GM12878 (cell line): ENCODE results near the gene ERVFRD-1. TPM values are rescaled to one million over a fixed set of nuclear protein-coding genes. Genes with fewer than 3 reads are reported as not detected.

Experiments used
- BCLAF1 ChIP-seq: fragments of 450-650 bp; IDR thresholded peaks from 2 replicates; pipeline ENCODE4 v1.6.1; 2017; ENCODE audit warnings: antibody characterized with exemption, mild to moderate bottlenecking, moderate library complexity
- CBX5 ChIP-seq: sonication (generic); IDR thresholded peaks from 2 replicates; pipeline ENCODE4 v1.6.1; 2016; ENCODE audit warnings: low read depth, moderate library complexity, mild to moderate bottlenecking, inconsistent platforms
- E2F4 ChIP-seq: IDR thresholded peaks from 2 replicates; pipeline ENCODE4 v1.6.1; 2012; ENCODE audit warnings: low read depth, low read length, improper control_type of control experiment
- EED ChIP-seq: sonication (generic); IDR thresholded peaks from 2 replicates; pipeline ENCODE4 v1.6.1; 2016; ENCODE audit warnings: antibody characterized with exemption, low read depth
- EGR1 ChIP-seq, 2 experiments: IDR thresholded peaks; 1 replicate in 1 of 2; 2 replicates in 1 of 2; pipeline ENCODE4 v1.6.1; 2011 to 2012; ENCODE audit warnings: low read depth in 2 of 2, low read length in 2 of 2, borderline replicate concordance in 1 of 2, mild to moderate bottlenecking in 1 of 2, moderate library complexity in 1 of 2
- HDAC6 ChIP-seq: fragments of 200-600 bp; sonication (generic); IDR thresholded peaks from one replicate; pipeline ENCODE4 v1.8.0; 2017; ENCODE audit warnings: antibody characterized with exemption; ENCODE audit not compliant: unreplicated experiment
- JUNB ChIP-seq: IDR thresholded peaks from 2 replicates; pipeline ENCODE4 v1.6.1; 2016; ENCODE audit warnings: antibody characterized with exemption, mild to moderate bottlenecking
- MAX ChIP-seq: IDR thresholded peaks from 2 replicates; pipeline ENCODE4 v1.6.1; 2012; ENCODE audit warnings: low read depth, low read length, improper control_type of control experiment
- MEF2B ChIP-seq: fragments of 450-650 bp; IDR thresholded peaks from 2 replicates; pipeline ENCODE4 v1.6.1; 2018; ENCODE audit warnings: mild to moderate bottlenecking, moderate library complexity; ENCODE audit not compliant: partially characterized antibody, poor library complexity, severe bottlenecking
- MYC ChIP-seq: IDR thresholded peaks from 2 replicates; pipeline ENCODE4 v1.6.1; 2011; ENCODE audit warnings: mild to moderate bottlenecking, low read length, moderate library complexity, inconsistent platforms; ENCODE audit not compliant: insufficient read depth, insufficient replicate concordance, insufficient read length, severe bottlenecking
- NR2F1 ChIP-seq: fragments of 450-650 bp; conservative IDR thresholded peaks from 2 replicates; pipeline ENCODE4 v1.6.1; 2017; ENCODE audit warnings: mild to moderate bottlenecking
- PBX3 ChIP-seq: IDR thresholded peaks from 2 replicates; pipeline ENCODE4 v1.6.1; 2011; ENCODE audit warnings: mild to moderate bottlenecking, low read depth, low read length, moderate library complexity; ENCODE audit not compliant: insufficient replicate concordance
- POLR2AphosphoS5 ChIP-seq: IDR thresholded peaks from 2 replicates; pipeline ENCODE4 v1.6.1; 2011; ENCODE audit warnings: mild to moderate bottlenecking, low read length, inconsistent platforms
- RAD21 ChIP-seq: IDR thresholded peaks from 2 replicates; pipeline ENCODE4 v1.6.1; 2011; ENCODE audit warnings: mild to moderate bottlenecking, low read depth, low read length, moderate library complexity; ENCODE audit not compliant: insufficient read depth
- REST ChIP-seq: IDR thresholded peaks from 2 replicates; pipeline ENCODE4 v1.6.1; 2012; ENCODE audit warnings: mild to moderate bottlenecking, low read depth, low read length
- RUNX3 ChIP-seq: IDR thresholded peaks from 2 replicates; pipeline ENCODE4 v1.6.1; 2012; ENCODE audit warnings: low read length, inconsistent platforms
- SIN3A ChIP-seq: IDR thresholded peaks from 2 replicates; pipeline ENCODE4 v1.6.1; 2012; ENCODE audit warnings: low read depth, low read length, improper control_type of control experiment
- SMAD1 ChIP-seq: fragments of 450-650 bp; IDR thresholded peaks from 2 replicates; pipeline ENCODE4 v1.6.1; 2018; ENCODE audit warnings: mild to moderate bottlenecking, low read depth; ENCODE audit not compliant: partially characterized antibody
- TAF1 ChIP-seq: IDR thresholded peaks from 2 replicates; pipeline ENCODE4 v1.6.1; 2011; ENCODE audit warnings: mild to moderate bottlenecking, low read depth, low read length, borderline replicate concordance
- ZBED1 ChIP-seq: IDR thresholded peaks from 2 replicates; pipeline ENCODE4 v1.6.1; 2016; ENCODE audit warnings: borderline replicate concordance
- ZSCAN29 ChIP-seq: fragments of 450-650 bp; IDR thresholded peaks from 2 replicates; pipeline ENCODE4 v1.6.1; 2017; ENCODE audit warnings: mild to moderate bottlenecking, moderate library complexity
- polyA plus RNA-seq, 11 experiments: library from polyadenylated mRNA; depleted of rRNA in 4 of 11; unstranded in 6 of 11; stranded (reverse) in 5 of 11; fragments of >200 nt; fragmentation: Nextera tagmentation in 4 of 11; fragmentation: Illumina TruSeq in 1 of 11; extraction: Ambion mirVana in 4 of 11; extraction: Trizol in 1 of 11; gene quantifications; 1 replicate in 1 of 11; 2 replicates in 10 of 11; pipeline versions ENCODE4 v1.2.1 to v1.2.3, GENCODE V29; 2011 to 2016; ENCODE audit warnings: inconsistent platforms in 2 of 11, missing spikeins in 2 of 11, low read depth in 1 of 11
- total RNA-seq, 4 experiments: library from RNA; depleted of rRNA in 3 of 4; stranded (reverse); fragments of >200 nt in 3 of 4; fragmentation: Illumina TruSeq in 1 of 4; extraction: Trizol in 1 of 4; gene quantifications; 2 replicates each; pipeline versions ENCODE4 v1.2.1 to v1.2.3, GENCODE V29; 2013 to 2021

The ERVFRD-1 gene
- total and polyA plus RNA-seq, 10 of the 15 experiments (the other 5 are each of a cell fraction or from before 2014, with no cell fraction given) = 0.03 to 0.11 (median 0.07) TPM; not detected in 7

GRCh38 chr6:11094411-11094851 is 17.1 kb downstream of the ERVFRD-1 start (continued):
- no peak for TF ChIP-seq REST
- 0 out of 2 replicates have a peak, but pooled peaks have one; percentile 39 for TF ChIP-seq SIN3A
- TF ChIP-seq MAX = no peak
- TF ChIP-seq NR2F1 = peak; percentile 3; the same call in 1 of the 2 replicates
- TF ChIP-seq E2F4 = no peak
- TF ChIP-seq RAD21 = no peak
- no peak for TF ChIP-seq EGR1 (IDR thresholded peaks at IDR 0.05; ENCODE audit: borderline replicate concordance in 1 of 2, low read depth in 2 of 2, low read length in 2 of 2)
- peak; percentile 45 for TF ChIP-seq RUNX3
- no peak for TF ChIP-seq SMAD1
- peak; percentile 33; the same call in 1 of the 2 replicates for TF ChIP-seq EED
- peak; percentile 20 for TF ChIP-seq MYC
- peak; percentile 69; the same call in 1 of the 2 replicates for TF ChIP-seq TAF1
- no peak for TF ChIP-seq HDAC6
- no peak for TF ChIP-seq ZSCAN29
- no peak for TF ChIP-seq BCLAF1
- TF ChIP-seq JUNB = no peak
- no peak for TF ChIP-seq POLR2AphosphoS5
- TF ChIP-seq CBX5 = no peak
- no peak for TF ChIP-seq MEF2B
- no peak for TF ChIP-seq ZBED1
- peak; percentile 36 for TF ChIP-seq PBX3
